Measurements from ENCODE around the gene CTNND2.
"Not testable (repeated sequence)": the region's sequence is repeated elsewhere in the genome, so short reads cannot be mapped to it uniquely, and the experiment has no call there.

CTNND2 gene

DNA sequence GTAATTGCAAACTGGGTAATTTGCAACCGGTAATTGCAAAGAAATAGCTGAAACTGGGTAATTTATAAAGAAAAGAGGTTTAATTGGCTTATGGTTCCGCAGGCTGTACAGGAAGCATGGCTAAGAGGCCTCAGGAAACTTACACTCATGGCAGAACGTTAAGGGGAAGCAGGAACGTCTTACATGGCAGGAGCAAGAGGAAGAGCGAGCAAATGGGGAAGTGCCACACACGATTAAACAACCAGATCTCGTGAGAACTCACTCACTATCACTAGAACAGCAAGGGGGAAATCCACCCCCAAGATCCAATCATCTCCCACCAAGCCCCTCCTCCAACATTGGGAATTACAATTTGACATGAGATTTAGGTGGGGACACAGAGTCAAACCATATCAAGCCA lies 590.6 kb downstream of the CTNND2 start:
- DNase-seq (ENCODE audit: low spot score), result not testable (repeated sequence)

DNA sequence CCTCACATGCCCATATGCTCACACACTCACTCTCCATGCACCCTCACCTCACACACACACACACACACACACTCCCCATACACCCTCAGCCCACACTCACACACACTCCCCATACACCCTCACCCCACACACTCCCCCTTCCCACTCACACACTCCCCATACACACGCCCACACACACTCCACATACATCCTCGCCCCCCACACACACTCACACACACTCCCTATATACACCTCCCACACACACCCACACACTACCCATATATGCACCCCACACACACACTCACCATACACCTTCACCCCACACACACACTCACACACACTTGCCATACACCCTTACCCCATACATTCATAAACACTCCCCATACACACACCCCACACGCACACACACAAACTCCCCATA lies 592.5 kb downstream of the CTNND2 start:
- DNase-seq (ENCODE audit: low spot score), result no peak

DNA sequence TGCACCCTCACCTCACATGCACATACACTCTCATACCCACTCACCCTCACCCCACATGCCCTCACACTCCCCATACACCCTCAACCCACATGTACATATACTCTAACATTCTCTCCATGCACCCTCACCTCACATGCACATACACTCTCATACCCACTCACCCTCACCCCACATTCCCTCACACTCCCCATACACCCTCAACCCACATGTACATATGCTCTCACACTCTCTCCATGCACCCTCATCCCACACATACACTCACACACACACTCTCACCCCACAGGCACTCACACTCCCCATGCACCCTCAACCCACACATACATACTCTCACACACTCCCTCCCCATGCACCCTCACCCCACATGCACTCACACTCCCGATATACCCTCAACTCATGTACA lies 593.0 kb downstream of the CTNND2 start:
- DNase-seq (ENCODE audit: low spot score), result no peak

DNA sequence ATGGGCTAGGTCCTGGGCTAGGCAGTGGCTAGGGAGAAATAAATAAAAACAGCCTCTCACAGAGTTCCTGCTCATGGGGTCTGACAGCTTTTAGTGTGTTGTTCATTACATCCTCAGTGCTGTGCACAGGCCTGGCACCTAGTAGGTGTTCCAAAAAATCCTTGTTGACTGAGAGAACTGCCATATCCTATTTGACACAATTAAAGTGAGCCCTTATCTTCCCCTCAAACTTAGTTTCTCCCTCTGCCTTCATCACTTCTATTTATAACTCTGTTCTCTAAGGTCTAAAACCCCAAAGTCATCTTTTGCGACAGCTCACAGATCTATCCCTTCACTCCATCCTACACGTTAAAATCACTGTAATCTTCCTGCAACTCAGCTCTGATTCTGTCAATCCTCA lies 594.1 kb downstream of the CTNND2 start:
- DNase-seq (ENCODE audit: low spot score), result no peak

DNA sequence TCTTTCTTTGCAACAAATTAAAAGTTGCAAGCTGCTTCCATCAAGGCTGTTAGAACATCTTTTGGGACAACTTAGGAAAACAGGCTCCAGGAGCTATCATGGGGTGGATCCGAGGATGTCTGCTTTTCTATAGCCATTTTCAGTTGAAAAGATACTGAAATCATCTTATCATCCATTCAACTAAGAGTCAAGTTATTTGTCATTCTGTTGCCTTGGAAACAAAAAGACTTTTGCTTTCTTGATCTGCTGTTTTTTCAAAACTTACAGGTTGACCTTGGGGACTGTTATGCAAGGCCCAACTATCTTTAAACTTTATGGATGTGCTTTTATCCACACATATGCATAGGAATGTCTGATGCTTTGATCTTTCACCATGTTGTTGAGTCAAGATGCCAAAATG lies 597.9 kb downstream of the CTNND2 start:
- DNase-seq (ENCODE audit: low spot score), result no peak

DNA sequence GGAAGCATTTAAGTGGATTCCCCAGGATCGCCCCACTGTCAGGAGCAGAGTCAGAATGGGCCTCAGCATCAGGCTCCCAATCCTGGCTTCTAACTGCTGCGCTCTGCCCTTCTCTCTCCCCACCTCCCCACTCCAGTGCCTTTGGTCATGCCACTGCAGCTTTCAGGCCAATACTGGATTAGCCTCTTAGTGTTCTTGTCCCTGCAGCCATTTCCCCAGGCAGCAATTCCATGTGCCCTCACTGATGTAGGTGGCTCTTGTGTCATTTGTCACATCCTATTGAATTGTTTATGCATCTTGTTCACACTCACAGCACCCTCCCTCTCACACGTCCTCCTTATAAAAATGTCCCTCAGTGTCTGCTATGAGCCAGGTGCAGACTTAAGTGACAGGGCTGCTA lies 599.0 kb downstream of the CTNND2 start:
- no peak for DNase-seq (ENCODE audit: low spot score)

DNA sequence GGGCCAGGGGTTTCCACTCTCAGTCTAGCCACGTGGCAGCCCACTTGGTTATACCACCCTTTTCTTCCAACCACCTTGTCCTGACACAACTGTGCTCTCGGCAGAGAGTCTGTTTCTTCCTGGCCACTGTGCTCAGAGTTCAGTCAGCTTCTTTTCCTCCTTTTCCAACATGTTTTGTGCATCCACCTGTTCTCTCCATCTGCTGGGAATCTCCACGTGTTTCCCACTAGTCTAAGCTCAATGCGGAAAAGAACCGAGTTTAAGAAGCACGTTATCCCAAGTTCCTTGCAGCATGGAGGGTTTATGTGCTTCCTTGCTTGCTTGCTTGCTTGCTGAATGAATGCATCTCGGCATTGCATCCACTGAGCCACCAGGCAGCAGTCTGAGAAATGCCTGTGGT lies 599.6 kb downstream of the CTNND2 start:
- no peak for DNase-seq (ENCODE audit: low spot score)

DNA sequence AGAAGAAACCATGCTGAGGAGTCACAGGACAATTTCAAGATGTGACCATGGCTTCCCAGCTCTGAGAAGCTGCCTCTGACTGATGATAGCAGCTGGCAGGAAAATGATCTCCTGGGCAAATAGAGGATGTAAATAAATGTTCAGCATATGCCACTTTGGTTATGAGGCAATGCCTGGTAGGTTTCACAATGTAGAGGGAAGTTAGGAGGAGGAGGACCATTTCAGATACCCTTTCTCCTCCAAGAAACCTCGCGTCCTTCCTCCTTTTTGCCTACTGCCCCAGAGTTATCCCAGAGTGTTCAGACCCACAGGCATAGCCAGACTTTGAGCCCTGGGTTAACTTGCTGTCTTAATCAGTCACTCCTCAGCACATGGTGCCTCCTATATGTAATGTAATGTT lies 601.6 kb downstream of the CTNND2 start:
- peak; percentile 51 for DNase-seq (ENCODE audit: low spot score)

DNA sequence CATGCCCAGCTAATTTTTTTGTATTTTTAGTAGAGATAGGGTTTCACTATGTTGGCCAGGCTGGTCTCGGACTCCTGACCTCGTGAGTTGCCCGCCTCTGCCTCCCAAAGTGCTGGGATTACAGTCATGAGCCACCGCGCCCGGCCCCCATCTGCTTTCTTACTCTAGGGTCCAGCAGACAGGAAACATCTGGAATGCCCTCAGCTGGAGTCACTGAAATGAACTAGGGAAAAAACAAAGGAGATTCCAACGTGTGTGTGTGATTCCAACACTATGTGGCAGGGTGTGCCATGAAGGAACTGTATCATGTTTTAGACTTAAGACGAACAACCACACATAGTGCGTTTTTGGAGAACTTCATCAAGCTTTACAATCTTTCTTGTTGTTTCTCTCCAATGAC lies 603.1 kb downstream of the CTNND2 start:
- DNase-seq (ENCODE audit: low spot score), result no peak

DNA sequence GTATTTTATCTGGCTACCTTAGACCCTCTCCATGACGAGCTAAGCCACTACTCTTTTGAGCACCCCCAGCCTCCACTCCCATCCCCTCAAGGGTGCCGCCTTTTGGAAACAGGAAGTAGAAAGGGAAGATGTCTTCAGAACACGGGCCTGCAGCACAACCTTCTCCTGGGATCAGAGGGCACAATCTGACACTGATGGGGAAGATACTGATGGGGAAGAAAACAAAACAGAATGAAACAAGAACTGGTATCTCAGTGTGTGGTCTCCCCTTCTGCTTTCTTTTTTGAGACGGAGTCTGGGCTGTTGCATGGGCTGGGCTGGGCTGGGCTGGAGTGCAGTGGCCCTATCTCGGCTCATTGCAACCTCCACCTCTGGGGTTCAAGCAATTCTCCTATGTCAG lies 603.5 kb downstream of the CTNND2 start:
- peak; percentile 43 for DNase-seq (ENCODE audit: low spot score)

DNA sequence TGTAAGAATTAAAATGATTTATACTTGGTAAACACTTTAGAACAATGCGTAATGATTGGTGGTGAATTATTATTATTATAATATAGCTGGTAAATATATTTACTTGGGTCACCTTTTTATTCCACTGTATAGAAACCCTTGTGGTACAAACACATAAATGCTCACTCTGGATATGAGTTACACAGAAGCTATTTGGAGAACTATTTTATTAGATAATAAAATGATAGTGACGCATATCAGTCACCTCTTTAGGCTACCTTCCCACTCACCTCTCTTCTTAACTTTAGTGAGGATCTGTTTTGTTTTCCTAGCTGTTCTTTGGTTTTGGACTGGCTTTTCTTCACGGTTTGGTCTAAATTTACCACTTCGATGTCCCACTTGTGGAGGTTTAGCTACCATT lies 605.4 kb downstream of the CTNND2 start:
- DNase-seq (ENCODE audit: low spot score), result no peak

DNA sequence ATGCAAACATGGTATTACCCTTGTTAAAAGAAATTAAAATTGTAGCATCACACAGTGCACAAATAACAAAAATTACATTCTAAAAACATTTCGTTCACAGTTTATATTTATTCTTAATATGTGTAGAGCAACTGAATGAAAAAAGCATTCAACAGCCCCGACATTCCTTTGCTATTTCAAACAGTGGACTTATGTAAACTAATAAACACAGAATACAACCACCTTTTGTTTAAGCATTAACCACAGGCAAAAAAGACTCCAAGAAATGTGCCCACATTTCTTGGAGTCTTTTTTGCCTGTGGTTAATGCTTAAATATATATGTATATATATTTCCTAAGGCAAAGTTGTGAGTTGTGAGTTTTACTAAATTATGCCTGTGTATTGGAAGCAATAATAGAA lies 610.7 kb downstream of the CTNND2 start:
- DNase-seq (ENCODE audit: low spot score), result no peak

DNA sequence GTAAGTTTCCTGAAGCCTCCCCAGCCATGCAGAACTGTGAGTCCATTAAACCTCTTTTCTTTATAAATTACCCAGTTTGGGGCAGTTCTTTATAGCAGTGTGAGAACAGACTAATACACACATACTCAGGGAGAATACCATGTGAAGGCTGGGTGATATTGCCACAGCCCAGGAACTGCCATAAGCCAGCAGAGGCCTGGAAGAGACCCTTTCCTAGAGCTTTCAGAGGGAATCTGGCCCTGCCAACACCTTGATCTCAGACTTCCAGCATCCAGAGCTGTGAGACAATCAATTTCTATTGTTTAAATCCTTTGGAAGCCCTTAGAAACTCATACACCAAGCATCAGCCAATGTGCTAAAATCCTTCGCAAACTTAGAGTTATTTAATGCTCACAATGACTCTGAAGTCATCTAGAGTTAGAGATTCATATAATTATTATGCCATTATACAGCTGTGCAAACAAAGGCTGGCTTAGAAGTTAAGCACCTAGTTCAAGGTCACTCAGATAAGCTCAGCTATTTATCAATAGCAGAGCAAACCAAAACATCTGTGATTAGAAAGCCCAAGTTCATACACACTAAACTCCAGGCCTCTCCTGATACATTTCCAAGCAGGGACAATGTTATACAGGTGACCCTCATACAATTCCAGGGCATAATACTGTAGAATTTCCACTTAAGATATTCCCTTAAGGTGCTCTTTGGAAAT lies 611.4 kb downstream of the CTNND2 start:
- no peak for DNase-seq (ENCODE audit: low spot score)

DNA sequence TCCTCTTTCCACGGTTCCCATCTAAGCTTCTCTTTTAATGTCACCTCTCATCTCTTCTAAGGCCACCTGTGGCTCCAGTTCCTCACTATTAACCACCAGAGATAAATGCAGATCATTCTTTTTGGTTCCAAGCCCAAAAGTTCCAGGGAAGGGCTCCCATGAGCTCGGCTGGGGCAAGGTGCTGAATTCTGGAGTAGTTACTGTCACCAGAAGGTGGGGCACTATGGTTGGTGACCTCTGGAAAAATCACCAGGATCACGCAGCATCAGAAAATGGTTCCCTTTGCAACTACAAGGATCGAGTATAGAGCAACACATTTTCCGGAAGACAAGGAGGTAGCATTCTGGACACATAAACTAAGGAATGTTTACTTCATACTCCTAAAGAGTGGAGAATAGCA lies 614.5 kb downstream of the CTNND2 start:
- no peak for DNase-seq (ENCODE audit: low spot score)

DNA sequence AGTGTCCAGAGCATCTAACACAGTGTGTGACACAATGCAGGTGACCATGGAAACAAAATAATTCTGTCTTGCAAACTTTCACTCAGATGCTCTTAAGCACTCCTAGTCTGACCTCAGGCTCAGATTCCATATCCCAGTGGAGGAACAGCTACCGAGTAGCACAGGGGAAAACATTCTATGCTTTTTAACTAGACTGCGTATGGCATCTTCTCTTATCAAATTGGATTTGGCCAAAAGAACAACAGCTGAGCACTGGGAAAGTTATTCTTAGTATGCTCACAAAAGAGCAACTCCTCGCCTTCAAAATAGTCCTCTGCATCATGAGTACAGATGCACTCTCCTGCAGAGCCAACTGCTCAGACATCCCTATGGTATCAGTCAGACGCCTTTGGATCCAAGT lies 615.0 kb downstream of the CTNND2 start:
- no peak for DNase-seq (ENCODE audit: low spot score)

DNA sequence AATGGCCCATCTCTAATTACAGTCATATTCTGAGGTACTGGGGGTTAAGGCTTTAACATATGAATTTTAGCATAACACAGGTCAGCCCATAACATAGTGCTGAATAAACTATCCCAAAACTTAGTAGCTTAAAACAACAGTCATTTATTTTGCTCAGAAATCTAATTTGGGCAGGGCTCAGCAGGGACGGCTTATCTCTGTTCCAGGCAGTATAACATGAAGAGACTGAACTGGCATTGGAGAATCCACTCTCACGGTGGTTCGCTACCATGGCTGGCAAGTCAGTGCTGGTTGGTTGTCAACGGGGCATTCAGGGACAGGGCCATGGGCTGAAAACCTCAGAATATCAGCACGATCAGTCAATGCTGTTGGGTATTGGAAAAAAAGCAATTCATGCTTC lies 622.4 kb downstream of the CTNND2 start:
- no peak for DNase-seq (ENCODE audit: low spot score)

DNA sequence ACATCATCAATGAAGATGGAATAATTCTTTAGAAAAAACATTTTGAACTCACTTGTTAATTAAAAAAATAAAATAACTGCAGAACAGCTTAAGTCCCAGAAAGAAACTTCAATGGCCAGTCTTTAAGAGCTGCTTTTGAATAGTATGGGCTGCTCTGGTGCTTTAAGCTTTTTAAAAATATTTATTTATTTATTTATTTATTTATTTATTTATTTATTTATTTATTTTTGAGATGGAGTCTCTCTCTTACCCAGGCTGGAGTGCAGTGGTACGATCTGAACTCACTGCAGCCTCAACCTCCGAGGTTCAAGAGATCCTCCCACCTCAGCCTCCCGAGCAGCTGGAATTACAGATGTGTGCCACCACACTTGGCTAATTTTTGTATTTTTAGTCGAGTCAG lies 626.9 kb downstream of the CTNND2 start:
- DNase-seq (ENCODE audit: low spot score), result no peak

DNA sequence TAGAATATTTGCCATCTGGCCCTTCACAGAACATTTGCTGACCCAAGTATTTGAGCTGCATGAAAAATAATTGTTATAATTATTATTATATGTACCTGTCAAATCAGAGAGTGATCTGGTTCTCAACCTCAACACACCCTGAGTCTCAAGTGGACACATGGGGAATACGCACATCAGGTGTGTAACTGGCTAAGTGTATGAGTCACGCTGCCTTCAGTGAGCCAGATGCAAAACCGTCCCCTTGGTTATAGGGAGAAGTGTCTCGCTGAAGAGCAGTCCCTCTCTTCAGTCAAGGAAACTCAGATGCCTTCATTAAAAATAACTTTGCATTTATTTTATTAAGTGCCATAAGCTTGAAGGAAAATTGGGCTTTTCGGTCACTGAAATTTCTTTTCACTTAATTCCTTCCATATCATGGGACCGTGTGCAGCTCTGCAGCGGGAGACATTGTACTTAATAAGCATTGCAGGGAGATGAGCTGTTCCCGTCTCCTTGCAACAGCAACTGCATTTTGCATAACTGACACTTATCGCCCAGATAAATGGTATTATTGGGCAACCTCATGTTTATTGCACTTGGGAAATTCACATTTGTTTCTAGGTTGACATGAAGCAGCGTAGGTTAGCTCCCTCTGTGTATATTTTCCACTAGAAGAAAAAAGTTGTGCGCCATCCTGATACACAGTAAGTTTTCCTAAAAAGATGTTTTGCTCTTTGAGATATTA lies 630.9 kb downstream of the CTNND2 start:
- peak; percentile 41 for DNase-seq (ENCODE audit: low spot score)

DNA sequence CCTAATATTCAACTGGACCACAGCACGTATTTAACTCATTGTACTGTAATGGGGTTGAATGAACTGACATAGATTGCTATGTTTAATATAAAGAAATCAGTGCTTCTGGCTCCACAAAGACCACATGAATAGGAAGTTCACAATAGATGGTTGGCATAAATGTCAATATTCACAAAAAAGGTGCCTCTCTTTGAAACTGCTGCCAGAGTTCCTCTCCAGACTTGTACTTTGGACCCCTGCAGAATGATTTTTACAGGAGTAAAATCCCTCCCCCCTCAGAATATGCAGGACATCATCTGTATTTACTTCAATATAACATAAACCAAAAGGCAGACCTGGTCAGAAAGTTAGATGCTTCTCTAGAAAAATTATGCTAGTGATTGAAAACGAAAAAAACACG lies 634.7 kb downstream of the CTNND2 start:
- no peak for DNase-seq (ENCODE audit: low spot score)

DNA sequence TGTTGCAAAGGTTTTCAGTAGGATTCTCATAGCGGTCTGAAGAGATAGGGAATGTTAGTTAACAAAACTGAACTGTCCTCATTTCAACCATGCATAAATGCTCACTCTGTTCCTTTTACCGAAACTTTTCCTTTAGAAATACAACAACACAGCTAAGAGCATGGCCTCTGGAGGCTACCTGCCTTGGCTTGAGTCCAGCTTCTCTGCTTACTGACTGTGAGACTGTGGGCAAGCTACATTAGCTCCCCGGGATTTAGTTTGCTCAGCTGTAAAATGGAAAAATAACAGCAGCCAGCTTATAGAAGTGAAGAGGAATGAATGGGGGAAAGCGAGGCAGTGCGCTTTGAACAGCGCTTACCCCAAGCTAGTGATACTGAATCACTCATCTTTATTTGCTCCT lies 635.4 kb downstream of the CTNND2 start:
- no peak for DNase-seq (ENCODE audit: low spot score)

DNA sequence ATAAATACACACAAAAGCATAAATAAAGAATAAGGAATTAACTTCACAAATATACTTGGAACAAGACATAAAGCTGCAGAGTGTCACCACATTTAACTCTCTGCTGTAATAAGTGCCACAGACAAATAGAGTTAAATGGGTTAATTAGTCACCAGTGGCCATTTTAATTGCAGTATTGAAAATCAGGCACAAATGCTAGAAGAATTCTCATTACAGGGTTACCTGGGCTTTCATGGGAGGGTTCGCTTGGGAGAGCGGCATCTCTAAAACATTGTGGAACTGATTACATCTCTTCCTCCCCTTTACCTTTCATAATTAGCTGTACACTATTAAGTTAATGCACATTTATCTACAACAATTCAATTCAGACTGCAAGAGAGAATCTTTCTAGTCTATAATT lies 637.9 kb downstream of the CTNND2 start:
- DNase-seq (ENCODE audit: low spot score), result no peak

DNA sequence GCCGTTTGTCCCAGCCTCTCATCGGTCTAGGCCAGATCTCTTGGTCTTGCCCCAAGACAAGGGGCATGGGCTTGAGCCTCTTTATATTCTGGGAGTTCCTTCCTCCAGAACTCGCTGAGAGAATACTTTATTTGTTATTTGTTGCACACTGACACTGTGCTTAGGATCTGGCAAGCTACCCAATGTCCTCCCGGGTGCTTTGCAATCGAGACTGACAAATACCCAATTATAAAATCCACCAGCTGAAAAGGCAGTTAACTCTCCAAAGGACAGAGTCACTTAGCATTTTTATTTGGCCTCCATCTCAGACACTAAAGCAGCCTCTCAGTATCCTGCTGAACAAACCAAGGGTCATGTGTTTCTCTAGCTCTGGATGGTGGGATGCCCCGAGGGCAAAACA lies 643.0 kb downstream of the CTNND2 start:
- DNase-seq (ENCODE audit: low spot score), result peak; percentile 91

DNA sequence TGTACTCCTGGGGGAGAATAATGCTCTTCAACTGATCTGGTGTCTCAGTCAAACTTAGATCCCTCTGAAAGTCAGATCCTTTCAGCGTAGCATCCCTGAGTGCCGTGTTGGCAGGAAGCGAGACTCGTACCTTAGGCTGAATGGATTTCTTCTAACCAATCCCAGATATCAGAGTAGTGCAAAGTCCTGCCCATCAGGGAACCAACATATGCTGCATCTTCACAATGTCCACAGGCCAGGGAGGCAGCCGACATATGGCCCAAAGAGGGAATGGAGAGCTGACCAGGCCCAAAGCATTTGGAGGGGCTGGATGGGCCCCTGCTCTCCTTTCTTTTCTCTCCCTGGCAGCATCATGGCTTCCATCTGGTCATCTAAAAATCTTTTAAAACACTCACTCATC lies 646.2 kb downstream of the CTNND2 start:
- DNase-seq (ENCODE audit: low spot score), result no peak

DNA sequence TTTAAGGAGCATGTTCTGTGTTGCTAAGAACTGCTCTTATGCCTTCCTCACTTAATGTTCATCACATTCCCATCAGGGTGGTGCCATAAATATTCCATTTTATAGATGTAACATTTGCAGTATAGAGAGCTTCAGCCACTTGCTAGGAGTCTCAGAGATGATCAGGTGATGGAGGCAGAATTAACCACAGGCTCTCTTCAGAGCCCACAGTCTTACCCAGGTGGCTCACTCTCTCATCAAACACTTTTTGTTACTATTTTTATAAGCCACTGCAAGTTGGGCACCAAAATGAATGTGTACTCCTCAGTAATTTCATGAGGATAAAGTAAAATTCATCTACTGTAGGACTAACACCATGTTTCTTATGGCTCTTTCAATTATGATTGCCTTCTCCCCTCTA lies 651.7 kb downstream of the CTNND2 start:
- no peak for DNase-seq (ENCODE audit: low spot score)

Measured in globus pallidus (tissue), 1 donor.